Measurements from ENCODE around the gene HLA-DMA. TPM values are rescaled to one million over a fixed set of nuclear protein-coding genes. Genes with fewer than 3 reads are reported as not detected.
"Not testable (repeated sequence)": the region's sequence is repeated elsewhere in the genome, so short reads cannot be mapped to it uniquely, and the experiment has no call there.

HLA-DMA gene
- total RNA-seq, 2 experiments from 2014 or later = 14.4 to 16.5 TPM

DNA sequence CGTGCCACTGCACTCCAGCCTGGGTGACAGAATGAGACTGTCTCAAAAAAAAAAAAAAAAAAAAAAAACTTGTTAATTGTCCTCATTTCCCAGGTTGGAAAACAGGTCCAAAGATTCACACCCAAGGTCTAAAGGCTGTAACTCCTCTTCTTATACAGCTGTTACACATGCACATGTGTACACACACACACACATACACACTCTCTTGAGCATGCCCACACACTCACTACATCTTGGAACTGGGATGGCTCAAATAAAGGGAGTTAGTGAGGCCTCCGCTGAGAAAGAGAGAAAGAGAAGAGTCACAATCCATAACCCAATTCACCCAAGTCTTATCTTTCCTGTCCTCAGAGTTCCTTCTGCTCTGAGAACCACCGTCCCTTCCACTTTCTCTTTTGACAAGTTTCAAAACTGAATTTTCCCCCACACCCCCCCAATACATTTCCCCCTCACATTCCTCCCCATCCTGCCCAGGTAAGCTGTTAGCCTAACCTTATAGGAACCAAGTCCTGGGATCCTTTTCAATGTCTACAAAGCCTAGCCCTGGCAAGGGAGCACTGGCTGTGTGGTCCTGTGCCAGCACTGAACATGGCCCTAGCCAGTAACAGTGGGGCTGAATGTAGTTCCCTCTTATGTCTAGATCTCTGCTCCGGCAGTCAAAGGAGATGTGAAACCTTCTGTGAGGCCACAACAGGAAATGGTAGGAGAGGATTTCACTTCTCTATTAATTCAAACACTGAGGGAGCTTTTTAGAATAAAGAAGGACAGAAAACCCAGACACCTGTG, 8.8 kb downstream of the HLA-DMA start:
- ChIA-PET POLR2A (interaction anchor here (1.9 to 7.2 kb wide), 6 partner anchors 10 to 99 kb away, joined by 8 to 325 read pairs (median 14); partner anchors contain the start of genes BRD2, HLA-DMA and PSMB8), CTCF (interaction anchor here (2.1 to 7.4 kb wide), 3 partner anchors 9 to 41 kb away, joined by 8 to 53 read pairs (median 22); partner anchors contain the start of gene HLA-DMA)
- peaks cover 2% of the 10 kb centered on the region for H3K9me3 Mint-ChIP-seq
- Histone ChIP-seq H3K9me3 (ENCODE audit: control insufficient read depth in 1 of 2, insufficient read depth in 1 of 2, low read length in 2 of 2) (no peaks in the 10 kb centered on the region), H3K27ac (ENCODE audit: low read depth in 1 of 2, low read length in 2 of 2) (peak overlapping the region; percentile 37 to 73), H3K4me3 (ENCODE audit: low read length) (peak overlapping the region; percentile 33), H3K36me3 (ENCODE audit: insufficient read depth, low read length) (no peaks in the 10 kb centered on the region), H3K4me1 (ENCODE audit: insufficient read depth, low read length) (peaks cover 58% of the 10 kb centered on the region), H3K27me3 (ENCODE audit: control insufficient read depth in 1 of 2, insufficient read depth in 2 of 2, low read length in 2 of 2) (no peaks in the 10 kb centered on the region)
- DNase-seq (peak in 8 of 14 experiments; percentile 7 to 72 (median 35)), ATAC-seq (ENCODE audit: poor library complexity) (peak; percentile 46)
- H3K27me3 Mint-ChIP-seq = no peaks in the 10 kb centered on the region
- H3K4me3 Mint-ChIP-seq = peak overlapping the region; percentile 90
- H3K4me1 Mint-ChIP-seq (ENCODE audit: low read depth) = peaks cover 82% of the 10 kb centered on the region
- peak overlapping the region; percentile 99 for H3K27ac Mint-ChIP-seq
- TF ChIP-seq, protein P1, sequence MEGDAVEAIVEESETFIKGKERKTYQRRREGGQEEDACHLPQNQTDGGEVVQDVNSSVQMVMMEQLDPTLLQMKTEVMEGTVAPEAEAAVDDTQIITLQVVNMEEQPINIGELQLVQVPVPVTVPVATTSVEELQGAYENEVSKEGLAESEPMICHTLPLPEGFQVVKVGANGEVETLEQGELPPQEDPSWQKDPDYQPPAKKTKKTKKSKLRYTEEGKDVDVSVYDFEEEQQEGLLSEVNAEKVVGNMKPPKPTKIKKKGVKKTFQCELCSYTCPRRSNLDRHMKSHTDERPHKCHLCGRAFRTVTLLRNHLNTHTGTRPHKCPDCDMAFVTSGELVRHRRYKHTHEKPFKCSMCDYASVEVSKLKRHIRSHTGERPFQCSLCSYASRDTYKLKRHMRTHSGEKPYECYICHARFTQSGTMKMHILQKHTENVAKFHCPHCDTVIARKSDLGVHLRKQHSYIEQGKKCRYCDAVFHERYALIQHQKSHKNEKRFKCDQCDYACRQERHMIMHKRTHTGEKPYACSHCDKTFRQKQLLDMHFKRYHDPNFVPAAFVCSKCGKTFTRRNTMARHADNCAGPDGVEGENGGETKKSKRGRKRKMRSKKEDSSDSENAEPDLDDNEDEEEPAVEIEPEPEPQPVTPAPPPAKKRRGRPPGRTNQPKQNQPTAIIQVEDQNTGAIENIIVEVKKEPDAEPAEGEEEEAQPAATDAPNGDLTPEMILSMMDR (IDR thresholded peaks at IDR 0.05) = no peak
- intact Hi-C loops (cut with DNase I, micrococcal nuclease) = no loop called here
- no peaks in the 10 kb centered on the region for H3K36me3 Mint-ChIP-seq (ENCODE audit: low read depth)

DNA sequence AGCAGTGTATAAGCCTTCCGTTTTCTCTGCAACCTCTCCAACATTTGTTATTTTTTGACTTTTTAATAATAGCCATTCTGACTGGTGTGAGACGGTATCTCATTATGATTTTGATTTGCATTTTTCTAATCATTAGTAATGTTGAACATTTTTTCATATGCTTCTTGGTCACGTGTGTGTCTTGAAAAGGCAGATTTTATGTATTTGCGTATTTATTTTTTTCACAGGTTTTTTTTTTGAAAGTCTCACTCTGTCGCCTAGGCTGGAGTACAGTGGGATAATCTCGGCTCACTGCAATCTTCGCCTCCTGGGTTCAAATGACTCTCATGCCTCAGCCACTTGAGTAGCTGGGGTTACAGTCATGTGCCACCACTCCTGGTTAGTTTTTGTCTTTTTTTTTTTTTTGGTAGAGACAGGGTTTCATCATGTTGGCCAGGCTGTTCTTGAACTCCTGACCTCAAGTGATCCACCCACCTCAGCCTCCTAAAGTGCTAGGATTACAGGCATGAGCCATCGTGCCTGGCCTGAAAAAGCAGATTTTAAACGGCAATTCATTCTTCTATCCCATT, 10.3 kb downstream of the HLA-DMA start:
- Mint-ChIP-seq H3K4me3 (peak overlapping the region; percentile 67), H3K27ac (peak overlapping the region; percentile 99), H3K4me1 (ENCODE audit: low read depth) (peaks cover 73% of the 10 kb centered on the region)
- H3K9me3 ChIP-seq (ENCODE audit: control insufficient read depth in 1 of 2, insufficient read depth in 1 of 2, low read length in 2 of 2); H3K36me3 ChIP-seq (ENCODE audit: insufficient read depth, low read length); ATAC-seq (ENCODE audit: poor library complexity); H3K27ac ChIP-seq (ENCODE audit: low read depth in 1 of 2, low read length in 2 of 2); H3K27me3 ChIP-seq (ENCODE audit: control insufficient read depth in 1 of 2, insufficient read depth in 2 of 2, low read length in 2 of 2); DNase-seq; H3K36me3 Mint-ChIP-seq (ENCODE audit: low read depth); H3K4me3 ChIP-seq (ENCODE audit: low read length); H3K27me3 Mint-ChIP-seq; intact Hi-C loops (cut with DNase I, micrococcal nuclease); H3K9me3 Mint-ChIP-seq: not testable (repeated sequence)
- peaks cover 58% of the 10 kb centered on the region for H3K4me1 ChIP-seq (ENCODE audit: insufficient read depth, low read length)
- ChIA-PET CTCF (interaction anchor here (0.9 to 7.4 kb wide), 7 partner anchors 9 to 104 kb away, joined by 3 to 53 read pairs (median 13); partner anchors contain the start of genes HLA-DMA and TAP2), POLR2A (interaction anchor here (2.1 to 7.2 kb wide), 6 partner anchors 8 to 98 kb away, joined by 8 to 325 read pairs (median 14); partner anchors contain the start of genes BRD2, HLA-DMA and PSMB8)

GRCh38 chr6:32941214-32941768, 11.6 kb downstream of the HLA-DMA start:
- Mint-ChIP-seq H3K4me3 (peak overlapping the region; percentile 96), H3K9me3 (peaks cover 2% of the 10 kb centered on the region), H3K27me3 (no peaks in the 10 kb centered on the region), H3K36me3 (ENCODE audit: low read depth) (peaks cover 7% of the 10 kb centered on the region), H3K27ac (peak overlapping the region; percentile 99), H3K4me1 (ENCODE audit: low read depth) (peaks cover 62% of the 10 kb centered on the region)
- Histone ChIP-seq H3K4me3 (ENCODE audit: low read length) (peak overlapping the region; percentile 72), H3K27me3 (ENCODE audit: control insufficient read depth in 1 of 2, insufficient read depth in 2 of 2, low read length in 2 of 2) (no peaks in the 10 kb centered on the region), H3K36me3 (ENCODE audit: insufficient read depth, low read length) (no peaks in the 10 kb centered on the region), H3K9me3 (ENCODE audit: control insufficient read depth in 1 of 2, insufficient read depth in 1 of 2, low read length in 2 of 2) (no peaks in the 10 kb centered on the region), H3K4me1 (ENCODE audit: insufficient read depth, low read length) (peaks cover 58% of the 10 kb centered on the region), H3K27ac (ENCODE audit: low read depth in 1 of 2, low read length in 2 of 2) (peak overlapping the region; percentile 86 to 89)
- ATAC-seq (ENCODE audit: poor library complexity) = peak; percentile 73
- TF ChIP-seq, protein P1 (IDR thresholded peaks at IDR 0.05) = no peak
- intact Hi-C loops (cut with DNase I, micrococcal nuclease) = loop anchor here in 1 of 2 experiments (1.0 kb wide), 1 partner anchor 12 kb away; the partner anchor contains the start of gene HLA-DMA
- CTCF ChIA-PET = interaction anchor here (0.9 to 7.4 kb wide), 9 partner anchors 8 to 103 kb away, joined by 3 to 53 read pairs (median 12); partner anchors contain the start of genes BRD2, HLA-DMA and TAP2
- DNase-seq = peak in 13 of 14 experiments; percentile 16 to 86 (median 32)
- POLR2A ChIA-PET = interaction anchor here (1.1 to 7.2 kb wide), 14 partner anchors 10 to 404 kb away, joined by 3 to 325 read pairs (median 8); partner anchors contain the start of genes B3GALT4, BRD2, HLA-DMA and PSMB8

Data from CD4-positive, alpha-beta T cell (primary cell).